ENCODE data around the gene CES3. TPM values are rescaled to one million over a fixed set of nuclear protein-coding genes. Genes with fewer than 3 reads are reported as not detected.

CES3 gene
- total RNA-seq, 1 donor from 2014 or later = 0.12 TPM

- Mint-ChIP-seq H3K4me3 (ENCODE audit: unreplicated experiment) (no peak overlapping the region), H3K9me3 (ENCODE audit: low read depth) (no peaks in the 10 kb centered on the region), H3K36me3 (ENCODE audit: low read depth) (no peaks in the 10 kb centered on the region), H3K27ac (ENCODE audit: unreplicated experiment) (no peak overlapping the region), H3K4me1 (ENCODE audit: low read depth) (peaks cover 12% of the 10 kb centered on the region), H3K27me3 (ENCODE audit: low read depth) (no peaks in the 10 kb centered on the region)
- no peak for DNase-seq (ENCODE audit: low spot score)
- TF ChIP-seq CTCF (IDR thresholded peaks at IDR 0.05) = no peak
Observed at GRCh38 chr16:67019171-67019570, 58.1 kb downstream of the CES3 start.

- Mint-ChIP-seq H3K4me1 (ENCODE audit: low read depth) (peaks cover 8% of the 10 kb centered on the region), H3K4me3 (ENCODE audit: unreplicated experiment) (no peak overlapping the region), H3K36me3 (ENCODE audit: low read depth) (no peaks in the 10 kb centered on the region), H3K9me3 (ENCODE audit: low read depth) (no peaks in the 10 kb centered on the region), H3K27ac (ENCODE audit: unreplicated experiment) (no peak overlapping the region), H3K27me3 (ENCODE audit: low read depth) (no peaks in the 10 kb centered on the region)
- DNase-seq (ENCODE audit: low spot score) = no peak
- TF ChIP-seq CTCF (IDR thresholded peaks at IDR 0.05) = no peak
Observed at GRCh38 chr16:67021321-67021720, 60.3 kb downstream of the CES3 start.

- H3K9me3 Mint-ChIP-seq (ENCODE audit: low read depth) = no peaks in the 10 kb centered on the region
- H3K4me1 Mint-ChIP-seq (ENCODE audit: low read depth) = peaks cover 8% of the 10 kb centered on the region
- no peak overlapping the region for H3K4me3 Mint-ChIP-seq (ENCODE audit: unreplicated experiment)
- no peak overlapping the region for H3K27ac Mint-ChIP-seq (ENCODE audit: unreplicated experiment)
- H3K36me3 Mint-ChIP-seq (ENCODE audit: low read depth) = no peaks in the 10 kb centered on the region
- DNase-seq (ENCODE audit: low spot score) = no peak
- no peaks in the 10 kb centered on the region for H3K27me3 Mint-ChIP-seq (ENCODE audit: low read depth)
- TF ChIP-seq CTCF (IDR thresholded peaks at IDR 0.05) = no peak
Observed at GRCh38 chr16:67022531-67023214, 61.6 kb downstream of the CES3 start.

- Mint-ChIP-seq H3K27me3 (ENCODE audit: low read depth) (no peaks in the 10 kb centered on the region), H3K4me1 (ENCODE audit: low read depth) (peaks cover 11% of the 10 kb centered on the region), H3K4me3 (ENCODE audit: unreplicated experiment) (no peak overlapping the region), H3K27ac (ENCODE audit: unreplicated experiment) (no peak overlapping the region), H3K9me3 (ENCODE audit: low read depth) (no peaks in the 10 kb centered on the region), H3K36me3 (ENCODE audit: low read depth) (no peaks in the 10 kb centered on the region)
- no peak for DNase-seq (ENCODE audit: low spot score)
- no peak for TF ChIP-seq CTCF (IDR thresholded peaks at IDR 0.05)
Observed at GRCh38 chr16:67023689-67024088, 62.6 kb downstream of the CES3 start.

Other genes with a start within 250 kb of the CES3 start
- gene DYNC1LI2, start 209.7 kb upstream of the CES3 start, total RNA-seq = 144 to 153 TPM (median 147 TPM) in 3 replicates
- gene TERB1, start 159.7 kb upstream of the CES3 start, total RNA-seq = not detected in 3 replicates
- 46.7 to 51.4 TPM (median 47.8 TPM) in 3 replicates for gene NAE1, start 130.3 kb upstream of the CES3 start, total RNA-seq
- gene CA7, start 116.9 kb upstream of the CES3 start, total RNA-seq = not detected in 3 replicates
- gene PDP2, start 80.8 kb upstream of the CES3 start, total RNA-seq = 8.5 to 9.2 TPM (median 9.0 TPM) in 3 replicates
- gene CDH16, start 42.4 kb upstream of the CES3 start, total RNA-seq = not detected in 3 replicates
- gene RRAD, start 35.7 kb upstream of the CES3 start, total RNA-seq = 0.75 to 6.5 TPM (median 4.4 TPM) in 3 replicates
- gene CIAO2B, start 26.9 kb upstream of the CES3 start, total RNA-seq = 55.9 to 64.9 TPM (median 61.3 TPM) in 3 replicates
- 25.2 to 27.9 TPM (median 26.0 TPM) in 3 replicates for gene CES2, start 25.8 kb upstream of the CES3 start, total RNA-seq
- gene CES4A, start 27.3 kb downstream of the CES3 start, total RNA-seq = 1.6 to 6.6 TPM (median 2.6 TPM) in 3 replicates
- 56.6 to 62.7 TPM (median 61.3 TPM) in 3 replicates for gene CBFB, start 67.9 kb downstream of the CES3 start, total RNA-seq
- 14.0 to 18.2 TPM (median 14.9 TPM) in 3 replicates for gene PHAF1, start 148.7 kb downstream of the CES3 start, total RNA-seq
- 39.9 to 64.4 TPM (median 41.4 TPM) in 3 replicates for gene B3GNT9, start 189.7 kb downstream of the CES3 start, total RNA-seq
- gene TRADD, start 198.6 kb downstream of the CES3 start, total RNA-seq = 16.6 to 20.0 TPM (median 19.1 TPM) in 3 replicates
- 14.6 to 17.5 TPM (median 16.0 TPM) in 3 replicates for gene FBXL8, start 198.7 kb downstream of the CES3 start, total RNA-seq
- 11.6 to 19.0 TPM (median 15.7 TPM) in 3 replicates for gene HSF4, start 203.5 kb downstream of the CES3 start, total RNA-seq
- gene NOL3, start 209.3 kb downstream of the CES3 start, total RNA-seq = 21.9 to 34.6 TPM (median 31.2 TPM) in 3 replicates
- 28.0 to 45.0 TPM (median 29.9 TPM) in 3 replicates for gene MATCAP1, start 222.7 kb downstream of the CES3 start, total RNA-seq
- not detected in 3 replicates for gene EXOC3L1, start 228.9 kb downstream of the CES3 start, total RNA-seq
- 31.9 to 41.0 TPM (median 33.4 TPM) in 3 replicates for gene E2F4, start 230.9 kb downstream of the CES3 start, total RNA-seq
- 1.1 to 1.2 TPM (median 1.1 TPM) in 3 replicates for gene ELMO3, start 237.9 kb downstream of the CES3 start, total RNA-seq